NOMO-1 treated with dmso at 0.1 percent for 144 hours (cell line): ENCODE measurements around the gene SLC66A2.
"Not testable (repeated sequence)": the region's sequence is repeated elsewhere in the genome, so short reads cannot be mapped to it uniquely, and the experiment has no call there.

Source experiments
- DNase-seq: peaks from one replicate; lab custom pipeline; 2025; ENCODE audit not compliant: unreplicated experiment; lab: John Stamatoyannopoulos, UW

The SLC66A2 gene

DNA sequence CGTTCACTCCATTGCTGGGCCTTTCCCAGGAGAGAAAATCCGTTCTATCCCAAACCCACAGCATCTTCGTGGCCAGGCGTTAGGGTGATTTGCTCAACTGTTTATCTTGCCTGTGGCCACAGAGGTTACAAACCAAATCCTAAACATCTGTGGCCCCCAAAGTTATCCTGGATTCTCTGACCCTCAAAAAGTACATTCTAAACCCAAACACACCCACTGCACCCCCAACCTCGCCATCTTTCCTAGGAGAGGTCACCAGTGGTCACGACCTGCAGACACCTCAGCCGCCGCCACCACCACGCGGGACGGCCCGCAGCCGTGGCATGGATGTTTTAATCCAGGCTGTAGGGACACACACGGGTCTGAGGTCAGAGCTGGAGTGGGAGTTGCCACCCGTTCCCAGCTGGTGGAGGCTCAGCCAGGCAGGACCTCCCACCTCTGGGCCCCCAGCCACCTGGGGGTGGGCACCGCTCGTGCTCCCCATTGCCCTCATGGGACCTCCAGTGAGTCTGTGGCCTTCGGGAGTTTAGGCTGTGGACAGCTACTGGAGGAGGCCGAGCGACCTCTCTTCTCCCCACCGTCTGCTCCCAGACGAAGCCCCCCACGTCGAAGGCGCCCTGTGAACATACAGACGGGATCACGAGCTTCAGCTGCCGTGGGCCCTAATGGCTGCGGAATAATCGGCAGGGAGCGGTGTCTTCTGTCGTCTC is 81.7 kb downstream of the SLC66A2 start:
- DNase-seq = no peak

DNA sequence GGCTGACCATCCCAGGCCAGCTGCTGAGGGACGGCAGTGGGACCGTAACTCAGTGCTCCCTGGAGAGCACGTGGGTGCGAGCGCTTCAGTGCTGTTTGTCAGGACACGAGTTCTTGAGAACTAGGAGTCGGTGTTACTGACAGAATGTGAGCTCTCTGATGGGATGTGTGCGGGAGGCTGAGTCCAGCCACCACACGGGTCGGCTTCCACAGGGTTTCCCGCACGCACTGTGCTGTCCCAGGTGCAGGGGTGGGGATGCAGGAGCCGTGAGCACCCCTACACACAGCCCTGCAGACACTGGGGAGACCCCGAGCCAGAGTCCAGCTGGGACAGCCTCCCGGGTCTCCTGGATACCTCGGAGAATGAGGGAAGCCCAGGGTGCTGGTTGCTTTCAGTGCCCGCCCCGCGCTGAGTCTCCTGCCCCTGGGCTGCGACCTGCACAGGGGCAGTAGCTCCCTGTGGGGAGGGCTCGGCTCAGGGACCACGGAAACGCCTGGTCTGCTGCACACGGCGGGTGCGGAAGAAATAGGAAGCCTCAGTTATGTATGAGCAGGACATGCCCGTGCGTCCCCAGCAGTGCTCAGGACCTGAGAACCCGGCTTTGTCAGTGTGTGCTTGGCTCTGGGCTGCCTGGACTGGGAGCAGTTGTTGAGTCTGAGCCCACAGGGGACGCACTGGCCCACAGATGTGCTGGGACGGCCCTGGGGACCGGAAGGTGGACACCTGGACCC is 82.5 kb downstream of the SLC66A2 start:
- no peak for DNase-seq

DNA sequence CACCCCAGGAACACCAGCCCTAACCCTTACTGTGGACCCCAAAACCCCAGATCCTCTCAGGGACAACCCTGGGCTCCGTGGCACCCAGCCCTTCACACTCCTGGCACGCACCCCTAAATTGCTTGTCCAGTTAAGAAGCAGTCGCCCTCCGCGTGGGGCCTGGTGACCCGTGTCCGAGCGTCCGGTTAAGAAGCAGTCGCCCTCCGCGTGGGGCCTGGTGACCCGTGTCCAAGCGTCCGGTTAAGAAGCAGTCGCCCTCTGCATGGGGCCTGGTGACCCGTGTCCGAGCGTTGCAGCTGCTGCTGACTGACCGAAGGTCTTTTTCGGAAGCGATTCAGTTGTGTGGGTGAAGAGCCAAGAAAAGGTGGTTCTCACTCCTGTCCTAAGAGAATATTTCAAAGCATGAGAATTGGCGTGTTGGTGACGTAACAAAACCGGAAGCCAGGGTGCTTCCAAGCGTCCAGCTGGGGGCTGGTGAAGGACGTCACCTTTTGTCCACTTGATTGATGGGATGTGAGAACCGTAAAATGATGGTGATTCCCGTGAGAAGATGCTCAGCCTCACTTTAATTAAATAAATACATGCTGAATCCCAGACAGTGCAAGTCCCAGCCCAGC is 83.2 kb downstream of the SLC66A2 start:
- DNase-seq = no peak

DNA sequence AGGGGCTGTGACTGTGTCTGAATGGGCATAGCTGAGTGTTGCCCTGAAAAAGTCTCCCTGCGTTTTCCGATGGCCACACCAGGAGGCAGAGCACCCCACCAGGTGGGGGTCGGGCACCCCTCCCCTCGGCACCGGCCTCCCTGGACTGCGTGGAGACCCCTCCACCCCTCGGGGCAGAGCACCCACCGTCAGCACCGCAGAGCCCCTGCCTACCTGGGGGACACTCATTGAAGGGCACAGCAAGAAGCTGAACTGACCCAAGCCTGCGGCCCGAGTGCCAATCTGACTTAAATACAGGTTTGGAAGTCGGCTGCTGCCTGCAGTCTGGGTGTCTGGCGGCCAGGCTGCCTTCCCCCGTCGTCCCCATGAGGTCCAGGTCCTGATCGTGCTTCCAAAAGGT is 83.8 kb downstream of the SLC66A2 start:
- no peak for DNase-seq

DNA sequence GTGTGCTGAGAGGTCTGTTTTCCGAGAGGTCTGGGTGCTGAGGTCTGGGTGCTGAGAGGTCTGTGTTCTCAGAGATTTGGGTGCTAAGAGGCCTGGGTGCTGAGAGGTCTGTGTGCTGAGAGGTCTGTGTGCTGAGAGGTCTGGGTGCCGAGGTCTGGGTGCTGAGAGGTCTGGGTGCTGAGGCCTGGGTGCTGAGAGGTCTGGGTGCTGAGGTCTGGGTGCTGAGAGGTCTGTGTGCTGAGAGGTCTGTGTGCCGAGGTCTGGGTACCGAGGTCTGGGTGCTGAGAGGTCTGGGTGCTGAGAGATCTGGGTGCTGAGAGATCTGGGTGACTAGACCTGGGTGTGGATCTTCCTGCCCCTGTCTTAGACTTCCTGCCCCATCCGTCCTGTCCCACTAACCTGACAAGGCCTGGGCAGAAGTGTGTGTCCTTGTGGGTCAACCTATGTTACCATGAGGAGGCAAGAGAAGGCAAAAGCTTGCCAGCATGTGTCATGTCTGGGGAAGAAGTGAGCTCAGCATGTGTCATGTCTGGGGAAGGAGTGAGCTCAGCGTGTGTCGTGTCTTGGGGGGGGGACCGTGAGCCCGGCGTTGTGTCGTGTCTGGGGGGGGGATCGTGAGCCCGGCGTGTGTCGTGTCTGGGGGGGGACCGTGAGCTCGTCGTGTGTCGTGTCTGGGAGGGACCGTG is 84.4 kb downstream of the SLC66A2 start:
- no peak for DNase-seq

DNA sequence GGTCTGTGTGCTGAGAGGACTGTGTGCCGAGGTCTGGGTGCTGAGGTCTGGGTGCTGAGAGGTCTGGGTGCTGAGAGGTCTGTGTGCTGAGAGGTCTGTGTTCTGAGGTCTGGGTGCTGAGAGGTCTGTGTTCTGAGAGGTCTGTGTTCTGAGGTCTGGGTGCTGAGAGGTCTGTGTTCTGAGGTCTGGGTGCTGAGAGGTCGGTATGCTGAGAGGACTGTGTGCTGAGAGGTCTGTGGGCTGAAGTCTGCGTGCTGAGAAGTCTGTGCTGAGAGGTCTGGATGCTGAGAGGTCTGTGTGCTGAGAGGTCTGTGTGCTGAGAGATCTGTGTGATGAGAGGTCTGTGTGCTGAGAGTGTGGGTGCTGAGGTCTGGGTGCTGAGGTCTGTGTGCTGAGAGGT is 85.5 kb downstream of the SLC66A2 start:
- not testable (repeated sequence) for DNase-seq

DNA sequence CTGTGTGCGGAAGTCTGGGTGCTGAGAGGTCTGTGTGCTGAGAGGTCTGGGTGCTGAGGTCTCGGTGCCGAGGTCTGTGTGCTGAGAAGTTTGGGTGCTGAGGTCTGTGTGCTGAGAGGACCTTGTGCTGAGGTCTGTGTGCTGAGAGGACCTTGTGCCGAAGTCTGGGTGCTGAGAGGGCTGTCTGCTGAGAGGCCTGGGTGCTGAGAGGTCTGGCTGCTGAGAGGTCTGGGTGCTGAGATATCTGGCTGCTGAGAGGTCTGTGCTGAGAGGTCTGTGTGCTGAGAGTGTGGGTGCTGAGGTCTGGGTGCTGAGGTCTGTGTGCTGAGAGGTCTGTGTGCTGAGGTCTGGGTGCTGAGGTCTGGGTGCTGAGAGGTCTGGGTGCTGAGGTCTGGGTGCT is 86.5 kb downstream of the SLC66A2 start:
- DNase-seq = not testable (repeated sequence)

DNA sequence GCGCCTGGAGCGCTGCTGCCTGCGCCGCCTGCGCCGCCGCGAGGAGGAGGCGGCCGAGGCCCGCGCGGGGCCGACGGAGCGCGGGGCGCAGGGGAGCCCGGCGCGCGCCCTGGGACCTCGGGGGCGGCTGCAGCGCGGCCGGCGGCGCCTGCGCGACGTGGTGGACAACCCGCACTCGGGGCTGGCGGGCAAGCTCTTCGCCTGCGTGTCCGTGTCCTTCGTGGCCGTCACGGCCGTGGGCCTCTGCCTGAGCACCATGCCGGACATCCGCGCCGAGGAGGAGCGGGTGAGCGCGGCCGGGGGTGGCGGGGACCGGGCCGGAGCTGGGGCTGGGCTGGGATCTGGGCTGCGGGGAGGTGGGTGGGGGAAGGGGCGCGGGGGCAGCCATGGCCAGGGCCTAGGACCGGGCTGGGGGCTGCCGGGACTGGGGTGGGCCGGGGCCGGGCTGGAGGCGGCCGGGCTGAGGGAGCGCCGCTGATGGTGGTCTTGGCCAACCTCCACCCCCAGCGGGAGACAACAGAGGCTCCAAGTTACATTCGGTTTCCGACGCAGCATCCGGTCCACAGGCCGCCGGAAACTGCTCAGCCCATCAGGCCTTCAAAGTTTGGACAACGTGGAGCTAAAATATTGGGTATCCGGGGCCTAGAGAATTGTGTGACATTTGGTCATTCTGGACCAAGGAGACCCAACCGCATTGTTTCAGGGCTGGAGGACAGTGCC is 87.3 kb downstream of the SLC66A2 start:
- DNase-seq = no peak

DNA sequence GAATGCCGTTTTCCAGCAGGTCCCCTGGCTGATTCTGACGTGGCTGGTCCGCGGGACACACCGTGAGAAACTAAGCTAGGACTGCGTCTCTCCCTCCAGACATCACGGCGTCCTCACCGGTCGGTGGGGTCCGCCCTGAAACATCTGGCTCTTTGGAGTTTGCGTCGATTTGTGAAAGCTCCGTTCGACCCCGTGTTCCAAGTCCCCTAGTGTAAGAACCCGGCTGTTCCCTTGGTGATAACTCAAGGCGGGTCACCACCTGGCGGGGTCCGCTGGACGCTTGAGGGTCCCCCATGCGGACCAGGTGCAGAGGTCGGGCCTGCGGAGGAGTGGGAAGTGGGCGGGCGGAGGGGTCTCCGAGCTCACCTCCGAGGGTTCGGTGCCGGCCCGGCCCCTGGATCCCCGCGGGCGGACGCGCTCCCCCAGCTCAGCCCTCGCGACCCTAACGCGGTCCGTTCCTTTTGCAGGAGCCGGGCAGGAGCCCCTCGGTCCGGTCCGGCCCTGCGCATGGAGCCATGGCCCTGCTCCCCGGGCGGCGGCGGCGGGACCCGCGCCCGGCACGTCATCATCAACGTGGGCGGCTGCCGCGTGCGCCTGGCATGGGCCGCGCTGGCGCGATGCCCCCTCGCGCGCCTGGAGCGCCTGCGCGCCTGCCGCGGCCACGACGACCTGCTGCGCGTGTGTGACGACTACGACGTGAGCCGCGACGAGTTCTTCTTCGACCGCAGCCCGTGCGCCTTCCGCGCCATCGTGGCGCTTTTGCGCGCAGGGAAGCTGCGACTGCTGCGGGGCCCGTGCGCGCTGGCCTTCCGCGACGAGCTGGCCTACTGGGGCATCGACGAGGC is 88.1 kb downstream of the SLC66A2 start:
- DNase-seq = no peak

DNA sequence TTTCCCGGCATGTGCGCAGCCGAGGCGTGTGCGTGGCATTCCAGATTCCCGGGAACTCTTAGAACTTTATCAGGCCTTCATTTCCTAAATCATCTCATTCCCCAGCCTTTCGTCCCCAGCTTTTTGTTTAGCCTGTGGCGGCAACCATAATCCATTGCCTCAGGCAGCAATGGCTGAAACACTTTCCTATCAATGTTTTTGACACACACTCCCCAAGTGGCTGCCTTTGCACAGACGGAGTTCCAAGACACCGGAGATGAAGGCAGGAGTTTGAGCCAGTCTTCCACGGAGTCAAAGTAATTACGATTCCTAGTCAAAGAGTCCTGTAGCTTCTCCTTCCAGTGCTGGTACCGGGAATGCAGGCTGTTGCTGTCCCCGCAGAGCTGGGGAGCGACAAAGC is 88.9 kb downstream of the SLC66A2 start:
- DNase-seq = no peak

DNA sequence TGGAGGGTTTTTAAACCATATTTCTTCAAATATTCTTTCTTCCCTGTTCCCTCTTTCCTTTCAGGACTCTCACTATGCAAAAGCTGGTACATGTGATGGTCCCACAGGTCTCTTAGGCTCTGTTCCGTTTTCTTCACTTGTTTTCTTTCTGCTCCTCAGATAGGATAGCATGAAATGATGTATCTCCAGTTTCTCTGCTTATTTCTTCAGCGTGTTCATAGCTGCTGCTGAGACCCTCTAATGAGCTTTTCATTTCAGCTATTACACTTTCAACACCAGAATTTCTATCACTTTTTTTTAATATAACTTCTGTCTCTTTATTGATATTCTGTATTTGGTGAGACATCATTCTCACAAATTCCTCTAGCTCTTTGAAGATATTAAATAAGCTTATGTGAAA is 89.8 kb downstream of the SLC66A2 start:
- no peak for DNase-seq

DNA sequence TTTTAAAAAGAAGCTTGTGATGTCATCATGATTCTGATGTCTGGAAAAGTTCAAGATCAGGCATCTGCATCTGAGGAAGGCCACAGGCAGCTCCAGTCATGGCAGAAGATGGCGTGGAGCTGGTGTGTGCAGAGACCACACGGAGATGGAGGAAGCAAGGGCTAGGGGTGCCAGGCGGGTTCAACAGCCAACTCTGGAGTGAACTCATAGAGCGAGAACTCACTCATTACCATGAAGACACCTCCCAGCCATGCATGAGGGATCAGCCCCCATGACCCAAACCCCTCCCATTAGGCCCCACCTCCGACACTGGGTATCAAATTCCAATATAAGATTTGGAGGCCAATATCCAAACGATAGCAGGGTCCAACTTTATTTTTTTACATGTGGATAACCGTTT is 92.1 kb downstream of the SLC66A2 start:
- DNase-seq = no peak

DNA sequence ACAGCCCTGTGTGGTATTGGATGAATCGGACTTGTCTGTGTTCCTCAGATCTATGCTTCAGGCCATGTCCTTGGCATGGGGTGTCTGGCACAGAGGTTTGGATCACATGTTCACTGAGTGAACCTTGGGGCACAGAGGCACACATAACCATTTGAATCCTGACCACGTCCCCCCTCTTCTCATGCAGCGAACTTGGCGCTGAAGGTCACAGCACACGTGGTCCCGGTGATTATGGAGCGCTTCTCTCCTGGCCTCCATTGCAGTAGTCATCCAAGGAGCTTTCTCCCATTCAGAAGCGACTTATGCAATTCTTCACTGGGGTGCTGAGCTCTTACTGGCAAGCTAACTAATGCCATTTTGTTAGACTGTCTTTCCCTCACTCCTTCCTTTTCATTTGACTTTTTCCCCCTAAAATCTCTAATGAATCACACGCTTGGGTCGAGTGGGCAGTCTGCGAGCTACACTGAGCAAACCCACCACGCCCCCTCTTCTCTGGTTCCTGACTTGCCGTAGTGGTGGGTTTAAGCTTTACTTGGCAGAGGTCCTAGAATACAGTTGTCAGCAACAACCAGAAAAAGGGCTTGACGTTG is 94.3 kb downstream of the SLC66A2 start:
- no peak for DNase-seq

DNA sequence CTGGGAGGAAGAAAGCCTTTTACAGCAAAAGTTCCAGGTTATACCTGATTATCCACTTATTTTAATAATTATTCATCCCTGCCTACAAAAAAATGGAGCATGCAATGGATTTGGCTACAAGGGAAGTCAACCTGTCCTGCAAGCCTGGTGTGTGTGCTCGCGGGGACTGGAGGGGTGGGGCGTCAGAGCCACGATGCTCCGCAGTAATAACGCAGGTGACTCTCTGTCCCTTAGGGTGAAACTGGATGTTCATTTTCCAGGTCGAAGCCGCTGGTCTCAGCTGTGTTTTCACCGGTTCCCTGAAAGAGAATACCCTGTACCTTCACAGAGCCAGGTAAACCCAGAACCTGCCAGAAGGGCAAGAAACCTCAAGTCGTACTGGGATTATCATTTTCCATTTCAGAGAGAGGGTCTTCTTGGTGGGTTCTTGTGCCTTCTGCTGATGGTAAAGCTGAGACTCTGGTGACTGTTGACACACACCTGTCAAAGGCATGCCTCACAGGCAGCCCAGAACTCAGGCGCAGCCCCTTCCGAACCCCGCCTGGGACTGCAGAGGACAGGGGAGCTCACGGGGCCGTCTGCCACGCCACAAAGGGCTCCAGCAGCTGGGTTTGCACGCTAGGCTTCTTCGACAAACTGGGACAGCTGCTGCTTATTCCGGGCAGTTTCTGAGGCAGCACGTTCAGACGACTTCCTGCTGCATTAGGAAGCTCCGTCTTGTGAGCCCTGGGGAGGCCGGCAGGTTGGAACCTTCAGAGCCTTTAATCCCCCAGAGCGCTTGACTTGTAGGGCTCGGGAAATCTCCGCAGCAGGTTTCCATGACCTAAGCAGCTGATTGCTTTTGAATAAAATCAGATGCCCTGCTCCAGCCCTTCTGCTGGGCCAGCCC is 95.1 kb downstream of the SLC66A2 start:
- DNase-seq = no peak

DNA sequence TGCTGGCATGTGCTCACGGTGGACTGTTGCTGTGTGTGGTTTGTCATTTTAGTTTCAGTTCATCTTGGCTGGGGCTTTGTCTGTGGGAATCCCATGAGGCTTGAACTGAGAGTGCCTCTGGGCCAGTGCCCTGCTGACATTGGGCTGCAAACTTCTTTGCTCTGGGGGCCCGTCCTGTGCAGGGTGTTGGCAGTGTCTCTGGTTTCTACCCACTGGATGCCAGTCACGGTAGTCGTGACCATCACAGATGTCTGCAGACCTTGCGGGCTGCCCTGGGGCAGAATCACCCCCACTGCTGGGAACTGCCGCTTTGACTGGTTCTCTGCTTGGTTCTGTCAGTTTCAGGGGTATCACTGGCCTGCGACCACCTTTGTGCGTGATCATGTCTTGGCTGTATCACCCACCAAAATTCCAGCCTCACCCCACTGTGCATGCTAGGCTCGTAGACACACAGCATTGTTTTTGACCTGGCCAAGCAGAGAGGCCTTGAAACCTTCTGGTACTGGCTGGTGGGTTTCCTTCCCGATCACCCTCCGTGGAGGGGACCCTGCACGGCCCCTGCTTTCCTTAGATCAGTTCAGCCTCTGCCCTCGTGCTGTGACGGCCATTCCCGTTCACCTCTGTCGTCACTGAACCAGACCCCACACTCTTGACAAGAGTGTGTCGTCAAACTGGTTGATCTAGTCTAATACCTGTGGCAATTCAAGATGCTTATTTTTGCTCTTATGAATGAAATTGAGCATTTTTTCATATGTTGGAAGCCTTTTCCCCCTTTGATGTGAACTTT is 96.1 kb downstream of the SLC66A2 start:
- no peak for DNase-seq

DNA sequence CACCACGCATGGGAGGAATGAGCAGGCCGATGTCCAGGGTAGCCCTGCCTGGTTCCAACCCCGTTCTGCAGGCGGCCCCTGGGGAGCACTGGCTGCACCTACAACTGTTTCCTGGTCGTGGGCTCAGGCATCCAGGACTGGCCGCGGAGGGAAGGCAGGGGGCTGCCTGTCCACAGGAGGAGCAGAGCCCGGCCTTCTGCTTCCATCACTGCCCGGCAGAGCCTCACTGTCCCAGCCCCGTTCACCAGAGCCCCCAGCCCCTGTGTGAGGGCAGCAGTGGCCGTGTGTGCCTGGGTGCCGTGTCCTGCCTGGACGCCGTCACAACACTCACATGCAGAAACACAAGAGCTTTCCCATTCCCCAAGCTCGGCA is 97.5 kb downstream of the SLC66A2 start:
- no peak for DNase-seq

DNA sequence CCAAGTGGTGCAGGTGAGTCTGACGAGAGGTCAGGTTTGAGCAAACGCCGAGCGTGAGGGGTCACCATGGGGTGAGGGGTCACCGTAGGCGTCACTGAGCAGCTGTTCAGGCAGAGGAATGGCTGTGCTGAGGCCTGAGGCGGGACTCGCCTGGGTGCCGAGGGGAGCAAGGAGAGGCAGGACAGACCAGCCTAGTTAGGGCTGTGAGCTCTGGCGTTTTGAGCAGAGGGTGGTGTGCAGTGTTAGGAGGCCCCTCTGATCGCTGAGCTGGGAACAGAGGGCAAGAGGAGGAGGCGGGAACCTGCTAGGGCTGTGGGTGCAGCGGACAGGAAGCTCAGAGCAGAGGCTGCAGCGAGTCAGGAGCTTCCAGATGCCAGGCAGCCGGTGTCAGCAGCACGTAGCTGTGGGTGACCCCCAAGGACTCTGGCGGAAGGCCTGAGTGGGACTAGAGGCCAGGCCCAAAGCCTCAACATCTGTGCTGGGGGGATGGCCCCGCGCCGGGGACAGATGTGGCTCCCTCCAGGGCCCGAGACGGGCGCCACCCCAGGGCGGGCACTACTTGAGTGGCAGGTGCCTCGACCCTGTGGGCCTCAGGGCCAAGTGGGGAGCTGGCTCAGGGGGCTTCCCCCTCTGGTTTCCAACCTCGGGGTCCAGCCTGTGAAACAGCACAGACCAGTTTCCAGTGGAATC is 98.0 kb downstream of the SLC66A2 start:
- DNase-seq = no peak
